SK-N-SH treated with all-trans-retinoic acid at 6 μM for 48 hours (cell line): ENCODE measurements around the gene CD46.

Source experiments
- ATAC-seq: fragments of 200-7000 bp; cut with Tn5 transposase; 3 replicates; pipeline ENCODE4 v1.9.1; 2020; ENCODE audit warnings: mild to moderate bottlenecking, moderate library complexity
- ARNTL ChIP-seq: fragments of 450-650 bp; formaldehyde crosslinking; IDR thresholded peaks from 2 replicates; pipeline ENCODE4 v1.5.0; 2020; ENCODE audit warnings: low read depth, mild to moderate bottlenecking, moderate library complexity, borderline replicate concordance
- BACH2 ChIP-seq: fragments of 250-450 bp; sonication (Bioruptor Pico); IDR thresholded peaks from 2 replicates; pipeline ENCODE4 v1.9.0; 2021; ENCODE audit warnings: mild to moderate bottlenecking, borderline replicate concordance
- CREB5 ChIP-seq: fragments of 250-450 bp; sonication (Bioruptor Pico); IDR thresholded peaks from 2 replicates; pipeline ENCODE4 v1.5.1; 2020; ENCODE audit warnings: low read depth, mild to moderate bottlenecking, moderate library complexity
- CSDC2 ChIP-seq: fragments of 250-450 bp; sonication (Bioruptor Pico); IDR thresholded peaks from 2 replicates; pipeline ENCODE4 v1.5.0; 2020; ENCODE audit warnings: mild to moderate bottlenecking, moderate library complexity
- ESRRG ChIP-seq: fragments of 250-450 bp; sonication (Bioruptor Pico); IDR thresholded peaks from 2 replicates; pipeline ENCODE4 v1.6.1; 2021; ENCODE audit warnings: mild to moderate bottlenecking
- GLIS3 ChIP-seq: fragments of 250-450 bp; sonication (Bioruptor Pico); IDR thresholded peaks from 2 replicates; pipeline ENCODE4 v1.5.0; 2020; ENCODE audit warnings: mild to moderate bottlenecking, moderate library complexity
- ISL1 ChIP-seq: fragments of 250-450 bp; sonication (Bioruptor Pico); IDR thresholded peaks from 2 replicates; pipeline ENCODE4 v2.1.2; 2022; ENCODE audit warnings: mild to moderate bottlenecking, moderate library complexity
- OSR1 ChIP-seq: fragments of 250-450 bp; sonication (Bioruptor Pico); IDR thresholded peaks from 2 replicates; pipeline ENCODE4 v1.8.0; 2022; ENCODE audit warnings: moderate library complexity, mild to moderate bottlenecking, inconsistent platforms
- PATZ1 ChIP-seq: fragments of 250-450 bp; sonication (Bioruptor Pico); IDR thresholded peaks from 2 replicates; pipeline ENCODE4 v1.8.0; 2020; ENCODE audit warnings: mild to moderate bottlenecking, moderate library complexity, borderline replicate concordance
- POU6F1 ChIP-seq: fragments of 250-450 bp; sonication (Bioruptor Pico); IDR thresholded peaks from 2 replicates; pipeline ENCODE4 v1.8.0; 2021; ENCODE audit warnings: low read depth, mild to moderate bottlenecking, moderate library complexity, borderline replicate concordance
- RARB ChIP-seq: fragments of 250-450 bp; sonication (Bioruptor Pico); IDR thresholded peaks from 2 replicates; pipeline ENCODE4 v1.8.0; 2021; ENCODE audit warnings: mild to moderate bottlenecking, moderate library complexity
- SNAI2 ChIP-seq: fragments of 250-450 bp; sonication (Bioruptor Pico); IDR thresholded peaks from 2 replicates; pipeline ENCODE4 v1.5.0; 2020; ENCODE audit warnings: mild to moderate bottlenecking, moderate library complexity
- TCF4 ChIP-seq: fragments of 250-450 bp; sonication (Bioruptor Pico); IDR thresholded peaks from 2 replicates; pipeline ENCODE4 v1.8.0; 2021; ENCODE audit warnings: mild to moderate bottlenecking, moderate library complexity, borderline replicate concordance
- TOX ChIP-seq: fragments of 250-450 bp; sonication (Bioruptor Pico); IDR thresholded peaks from 2 replicates; pipeline ENCODE4 v1.8.0; 2021; ENCODE audit warnings: mild to moderate bottlenecking, moderate library complexity, borderline replicate concordance
- TSHZ2 ChIP-seq: fragments of 250-450 bp; sonication (Bioruptor Pico); IDR thresholded peaks from 2 replicates; pipeline ENCODE4 v1.5.0; 2020; ENCODE audit warnings: mild to moderate bottlenecking, moderate library complexity
- ZC3H10 ChIP-seq: fragments of 250-450 bp; sonication (Bioruptor Pico); IDR thresholded peaks from 2 replicates; pipeline ENCODE4 v1.5.1; 2021; ENCODE audit warnings: mild to moderate bottlenecking, moderate library complexity
- ZFP3 ChIP-seq: fragments of 250-450 bp; sonication (Bioruptor Pico); IDR thresholded peaks from 2 replicates; pipeline ENCODE4 v1.5.0; 2020; ENCODE audit warnings: mild to moderate bottlenecking, moderate library complexity
- ZFP30 ChIP-seq: fragments of 450-650 bp; formaldehyde crosslinking; IDR thresholded peaks from 2 replicates; pipeline ENCODE4 v1.5.0; 2022; ENCODE audit warnings: mild to moderate bottlenecking, moderate library complexity
- ZNF565 ChIP-seq: fragments of 450-650 bp; formaldehyde crosslinking; conservative IDR thresholded peaks from 2 replicates; pipeline ENCODE4 v1.5.0; 2020; ENCODE audit warnings: low read depth, mild to moderate bottlenecking, moderate library complexity
- ZNF70 ChIP-seq: fragments of 450-650 bp; formaldehyde crosslinking; IDR thresholded peaks from 2 replicates; pipeline ENCODE4 v1.5.0; 2020; ENCODE audit warnings: mild to moderate bottlenecking, moderate library complexity
- ZNF8 ChIP-seq: fragments of 450-650 bp; formaldehyde crosslinking; IDR thresholded peaks from 2 replicates; pipeline ENCODE4 v1.5.0; 2020; ENCODE audit warnings: mild to moderate bottlenecking, moderate library complexity

CD46 gene

GRCh38 chr1:207807326-207807689 lies 55.5 kb downstream of the CD46 start (continued):
- TF ChIP-seq GLIS3 (CRISPR knock-in tag) (no peak), ZC3H10 (CRISPR knock-in tag) (no peak)

GRCh38 chr1:207807690-207808321 lies 56.0 kb downstream of the CD46 start:
- TF ChIP-seq CREB5 (CRISPR knock-in tag) = no peak
- no peak for TF ChIP-seq CSDC2 (CRISPR knock-in tag)
- no peak for TF ChIP-seq POU6F1 (CRISPR knock-in tag)
- TF ChIP-seq, all 23 proteins: peak for 0
- no peak for ATAC-seq

- ATAC-seq = no peak
- TF ChIP-seq ZFP3 (CRISPR knock-in tag) = no peak
- TF ChIP-seq CSDC2 (CRISPR knock-in tag) = no peak
- no peak for TF ChIP-seq OSR1 (CRISPR knock-in tag)
These were observed 56.5 kb downstream of the CD46 start for GRCh38 chr1:207808322-207808705.

- no peak for ATAC-seq
- TF ChIP-seq ZNF70 (no peak), CREB5 (CRISPR knock-in tag) (no peak), BACH2 (CRISPR knock-in tag) (no peak), PATZ1 (CRISPR knock-in tag) (no peak), ESRRG (CRISPR knock-in tag) (no peak), ZNF8 (CRISPR knock-in tag) (no peak), ZNF565 (CRISPR knock-in tag) (no peak)
These were observed 57.2 kb downstream of the CD46 start for GRCh38 chr1:207808911-207809555.

- ATAC-seq = no peak
- TF ChIP-seq ZNF8 (CRISPR knock-in tag) (no peak), ZFP3 (CRISPR knock-in tag) (no peak), ZNF565 (CRISPR knock-in tag) (no peak), ZNF70 (no peak), ZFP30 (CRISPR knock-in tag) (no peak), PATZ1 (CRISPR knock-in tag) (no peak), TOX (CRISPR knock-in tag) (no peak), ESRRG (CRISPR knock-in tag) (no peak), TCF4 (CRISPR knock-in tag) (no peak), SNAI2 (CRISPR knock-in tag) (no peak), ARNTL (CRISPR knock-in tag) (no peak), ISL1 (CRISPR knock-in tag) (no peak), RARB (CRISPR knock-in tag) (no peak), POU6F1 (CRISPR knock-in tag) (no peak), TSHZ2 (CRISPR knock-in tag) (no peak), OSR1 (CRISPR knock-in tag) (no peak)
These were observed 58.3 kb downstream of the CD46 start for GRCh38 chr1:207810173-207810572.
